CD4-positive, alpha-beta memory T cell (primary cell): ENCODE measurements around the gene SPEN. TPM values are rescaled to one million over a fixed set of nuclear protein-coding genes. Genes with fewer than 3 reads are reported as not detected.

ENCODE experiments used
- CTCF ChIA-PET: fragments of 350-600 bp; sonication (Branson Sonifier 250); formaldehyde crosslinking; loops from one replicate; lab custom pipeline; 2021; ENCODE audit warnings: inconsistent platforms; ENCODE audit not compliant: partially characterized antibody; lab: Charles Lee
- POLR2A ChIA-PET: fragments of 350-600 bp; sonication (Branson Sonifier 250); formaldehyde crosslinking; loops from one replicate; lab custom pipeline; 2021; ENCODE audit not compliant: partially characterized antibody; lab: Charles Lee
- DNase-seq, 5 donors: peaks; one replicate each; pipeline versions ENCODE4 v3.0.0 to v3.0.0-alpha.2; 2020 to 2022; ENCODE audit warnings: mixed read lengths in 1 of 5
- H3K27ac ChIP-seq: one replicate; pipeline ENCODE4 v1.7.0; 2013; ENCODE audit warnings: low read depth, low read length
- H3K27me3 ChIP-seq: 2 replicates; pipeline ENCODE4 v1.7.0; 2013; ENCODE audit warnings: mild to moderate bottlenecking, low read length, moderate library complexity; ENCODE audit not compliant: insufficient read depth
- H3K36me3 ChIP-seq: 2 replicates; pipeline ENCODE4 v1.7.0; 2013; ENCODE audit warnings: mild to moderate bottlenecking, low read length, moderate library complexity; ENCODE audit not compliant: insufficient read depth
- H3K4me1 ChIP-seq: 2 replicates; pipeline ENCODE4 v1.7.0; 2013; ENCODE audit warnings: mild to moderate bottlenecking, low read length, moderate library complexity; ENCODE audit not compliant: insufficient read depth
- H3K4me3 ChIP-seq, 2 donors: one replicate each; pipeline ENCODE4 v1.7.0; 2013; ENCODE audit warnings: low read length in 2 of 2, mild to moderate bottlenecking in 1 of 2
- H3K9me3 ChIP-seq, 2 donors: one replicate each; pipeline ENCODE4 v1.7.0; 2013; ENCODE audit warnings: low read length in 2 of 2, control low read depth in 1 of 2; ENCODE audit not compliant: control insufficient read depth in 1 of 2
- H3K27ac Mint-ChIP-seq, 7 donors: one replicate each; pipeline ENCODE4 v1.8.0; 2020 to 2021; ENCODE audit warnings: mixed read lengths in 7 of 7, mild to moderate bottlenecking in 6 of 7, inconsistent platforms in 3 of 7, moderate library complexity in 3 of 7
- H3K27me3 Mint-ChIP-seq, 2 donors: one replicate each; pipeline ENCODE4 v1.8.0; 2020 to 2021; ENCODE audit warnings: mixed read lengths in 2 of 2
- H3K36me3 Mint-ChIP-seq, 2 donors: one replicate each; pipeline ENCODE4 v1.8.0; 2020 to 2021; ENCODE audit warnings: mixed read lengths in 2 of 2, inconsistent platforms in 1 of 2, mild to moderate bottlenecking in 1 of 2
- H3K4me1 Mint-ChIP-seq, 4 donors: one replicate each; pipeline ENCODE4 v1.8.0; 2020 to 2021; ENCODE audit warnings: mixed read lengths in 4 of 4, mild to moderate bottlenecking in 1 of 4
- H3K4me3 Mint-ChIP-seq, 8 donors: one replicate each; pipeline ENCODE4 v1.8.0; 2020 to 2021; ENCODE audit warnings: mixed read lengths in 8 of 8, mild to moderate bottlenecking in 7 of 8, moderate library complexity in 6 of 8, inconsistent platforms in 3 of 8
- H3K9me3 Mint-ChIP-seq, 8 donors: one replicate each; pipeline ENCODE4 v1.8.0; 2020 to 2021; ENCODE audit warnings: mixed read lengths in 8 of 8, mild to moderate bottlenecking in 5 of 8, inconsistent platforms in 3 of 8, moderate library complexity in 1 of 8
- intact Hi-C: fragments of 100-400 bp; cut with micrococcal nuclease; formaldehyde crosslinking; loops from one replicate; pipeline ENCODE4 v1.15.1; 2023
- polyA plus RNA-seq, 2 donors: library from polyadenylated mRNA; unstranded; fragments of 300-500 nt; fragmentation: Illumina TruSeq; gene quantifications; one replicate each; pipeline ENCODE4 v1.2.3, GENCODE V29; 2021
- total RNA-seq, 2 experiments: library from RNA; stranded (reverse); gene quantifications; one replicate each; pipeline ENCODE4 v1.2.3, GENCODE V29; 2021

SPEN gene
- total RNA-seq (10 to 100 TPM; 80.8 to 87.8 TPM), polyA plus RNA-seq (10 to 100 TPM in 1 of 2 donors, 1 to 10 TPM in 1; 2.4 to 44.0 TPM)

- intact Hi-C loops, result loop anchor here (1.0 to 5.0 kb wide), 3 partner anchors 12 to 1205 kb away; partner anchors contain the start of gene SDHB
- H3K27me3 Mint-ChIP-seq, result no peaks in the 10 kb centered on the region
These were observed at the start of gene SPEN for GRCh38 chr1:15847100-15847892. SPEN (plus strand) TSS chr1:15847707; CDS start chr1:15848068, 361 bp downstream.

DNA sequence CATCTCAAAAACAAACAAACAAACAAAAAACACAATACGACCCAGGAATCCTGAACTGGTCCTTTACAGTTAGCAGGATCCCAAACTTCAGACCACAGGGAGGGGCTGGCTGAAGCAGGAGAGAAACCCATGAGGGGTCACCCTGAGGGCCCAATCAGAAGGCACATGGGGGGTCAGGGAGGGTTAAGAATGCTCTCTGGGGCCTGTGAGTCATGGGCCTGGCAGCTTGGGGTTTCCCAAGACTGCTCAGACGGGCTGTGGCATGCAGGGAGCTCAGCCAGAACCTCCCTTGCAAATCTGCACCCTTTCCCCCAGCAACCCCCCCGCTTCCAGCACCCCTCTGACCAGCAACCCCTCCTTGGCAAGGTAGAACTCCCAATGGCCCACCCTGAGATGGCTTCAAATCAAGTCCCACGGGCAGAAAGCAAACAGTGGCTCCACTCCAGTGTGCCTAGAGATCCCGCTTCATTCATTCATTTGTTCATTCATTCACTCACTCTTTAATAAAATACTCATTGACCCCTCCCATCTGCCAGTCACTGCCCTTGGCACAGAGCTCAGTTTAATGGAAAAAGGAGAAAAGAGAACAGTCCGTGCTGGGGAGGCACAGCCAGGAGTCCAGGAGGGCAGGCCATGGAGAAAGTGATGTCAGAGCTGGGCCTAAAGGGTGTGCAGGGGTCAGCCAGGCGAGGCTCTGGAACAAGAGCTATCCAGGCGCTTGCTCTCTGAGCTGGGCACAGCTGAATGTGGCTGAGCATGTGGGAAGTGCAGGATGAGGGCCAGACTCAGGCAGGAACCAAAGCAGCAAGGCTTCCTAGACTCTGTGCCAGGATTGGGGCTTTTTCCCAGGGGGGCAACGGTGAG lies 48.3 kb upstream of the SPEN start:
- H3K36me3 ChIP-seq, result no peaks in the 10 kb centered on the region
- intact Hi-C loops, result no loop called here
- H3K4me1 ChIP-seq, result no peaks in the 10 kb centered on the region
- H3K4me1 Mint-ChIP-seq, result peaks cover 0 to 2% (median 0%) of the 10 kb centered on the region in 4 donors
- no peak for DNase-seq
- peaks cover 2 to 4% of the 10 kb centered on the region in 2 donors for H3K27me3 Mint-ChIP-seq
- ChIA-PET CTCF (interaction anchor here (1.1 to 1.3 kb wide), 2 partner anchors 8 to 255 kb away, joined by 3 to 5 read pairs; no protein-coding TSS in a partner anchor), POLR2A (no interaction called here)
- no peaks in the 10 kb centered on the region for H3K36me3 Mint-ChIP-seq
- H3K27me3 ChIP-seq, result no peaks in the 10 kb centered on the region
- no peak overlapping the region for H3K27ac Mint-ChIP-seq
- no peak overlapping the region for H3K27ac ChIP-seq
- H3K9me3 Mint-ChIP-seq, result no peaks in the 10 kb centered on the region
- H3K4me3 ChIP-seq, result no peak overlapping the region
- no peaks in the 10 kb centered on the region for H3K9me3 ChIP-seq
- no peak overlapping the region for H3K4me3 Mint-ChIP-seq

More at GRCh38 chr1:15847100-15847892, at the start of gene SPEN:
- Histone ChIP-seq H3K4me1 (peaks cover 52% of the 10 kb centered on the region), H3K4me3 (peak within 1 kb of the TSS; percentile 62 to 65), H3K36me3 (no peaks in the 10 kb centered on the region), H3K27ac (peak within 1 kb of the TSS; percentile 86), H3K27me3 (no peaks in the 10 kb centered on the region), H3K9me3 (no peaks in the 10 kb centered on the region)
- peak; percentile 98 to 99 (median 99) for DNase-seq
- ChIA-PET CTCF (interaction anchor here (2.8 to 2.9 kb wide), 3 partner anchors 10 to 31 kb away, joined by 10 to 18 read pairs (median 14); no protein-coding TSS in a partner anchor), POLR2A (interaction anchor here (0.8 to 12.1 kb wide), 20 partner anchors 12 to 1058 kb away, joined by 3 to 510 read pairs (median 4); partner anchors contain the start of gene ZBTB17)
- H3K4me1 Mint-ChIP-seq, result peaks cover 23 to 60% (median 35%) of the 10 kb centered on the region in 4 donors
- H3K4me3 Mint-ChIP-seq, result peak within 1 kb of the TSS; percentile 95 to 99 (median 98)
- H3K36me3 Mint-ChIP-seq, result peaks cover 0 to 15% of the 10 kb centered on the region in 2 donors
- peak within 1 kb of the TSS; percentile 97 to 99 (median 98) for H3K27ac Mint-ChIP-seq
- H3K9me3 Mint-ChIP-seq, result peaks cover 0 to 3% (median 0%) of the 10 kb centered on the region in 8 donors

DNA sequence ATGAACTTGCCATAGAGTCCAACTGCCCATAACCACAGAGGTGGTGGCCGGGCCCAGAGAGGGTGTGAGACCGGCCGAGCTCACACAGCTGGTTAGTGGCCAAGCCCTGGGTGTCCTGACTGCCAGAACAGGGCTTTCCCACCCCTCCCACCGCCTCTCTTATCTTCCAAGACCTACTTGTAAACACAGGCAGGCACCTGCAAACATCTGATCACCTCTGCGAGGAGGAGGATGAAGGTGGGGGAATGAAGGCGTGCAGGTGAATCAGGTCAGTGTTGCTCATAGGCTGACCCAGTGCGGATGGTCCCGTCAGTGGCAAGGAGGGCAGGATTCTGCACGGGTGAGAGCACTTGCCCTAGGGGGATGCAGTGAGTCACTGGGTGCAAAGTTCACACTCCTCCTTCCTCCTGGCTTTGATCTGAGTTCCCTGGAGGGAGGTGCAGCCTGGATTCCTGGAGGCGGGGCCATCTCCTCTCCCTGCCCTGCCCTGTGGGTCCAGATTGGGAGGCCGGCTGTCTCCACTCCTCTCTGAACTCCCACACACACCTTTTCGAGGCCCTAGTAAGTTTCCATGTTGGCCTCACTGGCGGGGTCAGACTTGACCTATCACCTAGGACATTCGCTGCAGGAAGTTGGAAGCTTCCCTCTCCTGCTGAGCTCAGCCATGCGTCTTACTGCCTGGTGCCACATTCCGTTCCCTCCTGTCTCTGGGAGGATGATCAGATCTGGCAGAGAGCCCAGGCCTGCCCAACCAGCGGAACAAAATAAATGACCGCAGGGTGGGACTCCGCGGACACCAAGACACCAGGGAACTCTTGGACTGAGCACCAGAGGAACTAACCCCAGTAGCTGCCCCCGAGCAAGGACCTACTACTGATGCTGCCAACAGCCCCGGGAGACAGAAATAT lies 47.3 kb upstream of the SPEN start:
- H3K4me3 Mint-ChIP-seq, result no peak overlapping the region
- no peak overlapping the region for H3K4me3 ChIP-seq
- ChIA-PET CTCF (interaction anchor here (0.8 to 1.1 kb wide), 2 partner anchors 8 to 9 kb away, joined by 3 read pairs; no protein-coding TSS in a partner anchor), POLR2A (no interaction called here)
- peaks cover 0 to 2% (median 0%) of the 10 kb centered on the region in 4 donors for H3K4me1 Mint-ChIP-seq
- intact Hi-C loops, result no loop called here
- no peak overlapping the region for H3K27ac Mint-ChIP-seq
- no peak for DNase-seq
- no peaks in the 10 kb centered on the region for H3K9me3 ChIP-seq
- H3K27me3 ChIP-seq, result no peaks in the 10 kb centered on the region
- no peaks in the 10 kb centered on the region for H3K9me3 Mint-ChIP-seq
- peaks cover 2 to 4% of the 10 kb centered on the region in 2 donors for H3K27me3 Mint-ChIP-seq
- H3K36me3 Mint-ChIP-seq, result no peaks in the 10 kb centered on the region
- H3K4me1 ChIP-seq, result no peaks in the 10 kb centered on the region
- no peaks in the 10 kb centered on the region for H3K36me3 ChIP-seq
- H3K27ac ChIP-seq, result no peak overlapping the region

GRCh38 chr1:15802234-15802965 lies 45.1 kb upstream of the SPEN start:
- Mint-ChIP-seq H3K27ac (no peak overlapping the region), H3K4me1 (peaks cover 0 to 2% (median 0%) of the 10 kb centered on the region in 4 donors), H3K4me3 (no peak overlapping the region), H3K9me3 (no peaks in the 10 kb centered on the region), H3K36me3 (no peaks in the 10 kb centered on the region), H3K27me3 (peaks cover 2 to 4% of the 10 kb centered on the region in 2 donors)
- H3K4me3 ChIP-seq, result no peak overlapping the region
- ChIA-PET POLR2A (no interaction called here), CTCF (interaction anchor here (0.6 to 0.8 kb wide), 3 partner anchors 13 to 276 kb away, joined by 3 read pairs; no protein-coding TSS in a partner anchor)
- intact Hi-C loops, result no loop called here
- H3K9me3 ChIP-seq, result no peaks in the 10 kb centered on the region
- no peaks in the 10 kb centered on the region for H3K4me1 ChIP-seq
- DNase-seq, result no peak
- no peaks in the 10 kb centered on the region for H3K27me3 ChIP-seq
- no peaks in the 10 kb centered on the region for H3K36me3 ChIP-seq
- H3K27ac ChIP-seq, result no peak overlapping the region

- peak in 3 of 5 donors; percentile 10 to 24 (median 13) for DNase-seq
- intact Hi-C loops, result loop anchor here (1.0 kb wide), 1 partner anchor 191 kb away; no protein-coding TSS in a partner anchor
These were observed 44.1 kb upstream of the SPEN start for GRCh38 chr1:15803380-15803779.

DNA sequence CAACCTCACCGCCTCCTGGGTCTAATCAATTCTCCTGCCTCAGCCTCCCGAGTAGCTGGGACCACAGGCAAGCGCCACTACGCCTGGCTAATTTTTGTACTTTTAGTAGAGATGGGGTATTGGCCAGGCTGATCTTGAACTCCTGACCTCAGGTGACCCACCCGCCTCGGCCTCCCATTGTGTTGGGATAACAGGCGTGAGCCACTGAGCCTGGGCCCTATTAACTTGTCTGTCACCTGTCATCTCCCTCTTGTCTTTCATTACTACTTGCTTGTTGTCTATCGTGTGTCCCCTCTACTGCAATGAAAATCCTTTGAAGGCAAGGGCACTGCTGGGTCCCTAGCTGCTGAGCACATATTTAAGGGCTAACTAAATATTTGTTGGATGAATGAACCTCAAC lies 43.4 kb upstream of the SPEN start:
- Histone ChIP-seq H3K36me3 (no peaks in the 10 kb centered on the region), H3K27me3 (no peaks in the 10 kb centered on the region), H3K9me3 (no peaks in the 10 kb centered on the region), H3K4me3 (no peak overlapping the region), H3K4me1 (no peaks in the 10 kb centered on the region), H3K27ac (no peak overlapping the region)
- H3K4me3 Mint-ChIP-seq, result no peak overlapping the region
- H3K27me3 Mint-ChIP-seq, result peaks cover 2 to 4% of the 10 kb centered on the region in 2 donors
- H3K9me3 Mint-ChIP-seq, result no peaks in the 10 kb centered on the region
- DNase-seq, result no peak
- ChIA-PET POLR2A (no interaction called here), CTCF (interaction anchor here (0.6 to 1.8 kb wide), 4 partner anchors 9 to 251 kb away, joined by 3 to 7 read pairs (median 4); no protein-coding TSS in a partner anchor)
- H3K36me3 Mint-ChIP-seq, result no peaks in the 10 kb centered on the region
- no peak overlapping the region for H3K27ac Mint-ChIP-seq
- peaks cover 0 to 2% (median 0%) of the 10 kb centered on the region in 4 donors for H3K4me1 Mint-ChIP-seq
- intact Hi-C loops, result no loop called here

More at GRCh38 chr1:15803380-15803779, 44.1 kb upstream of the SPEN start:
- Histone ChIP-seq H3K4me3 (no peak overlapping the region), H3K4me1 (no peaks in the 10 kb centered on the region), H3K27ac (no peak overlapping the region), H3K27me3 (no peaks in the 10 kb centered on the region), H3K9me3 (no peaks in the 10 kb centered on the region), H3K36me3 (no peaks in the 10 kb centered on the region)
- H3K9me3 Mint-ChIP-seq, result no peaks in the 10 kb centered on the region
- H3K36me3 Mint-ChIP-seq, result no peaks in the 10 kb centered on the region
- CTCF ChIA-PET, result interaction anchor here (0.6 to 1.8 kb wide), 4 partner anchors 9 to 252 kb away, joined by 3 to 7 read pairs (median 4); no protein-coding TSS in a partner anchor
- peaks cover 2 to 4% of the 10 kb centered on the region in 2 donors for H3K27me3 Mint-ChIP-seq
- H3K27ac Mint-ChIP-seq, result no peak overlapping the region
- peaks cover 0 to 2% (median 0%) of the 10 kb centered on the region in 4 donors for H3K4me1 Mint-ChIP-seq
- H3K4me3 Mint-ChIP-seq, result no peak overlapping the region
- POLR2A ChIA-PET, result no interaction called here
